NCI-H510A (cell line): ENCODE measurements around the gene SPATA3.
"Not testable (repeated sequence)": the region's sequence is repeated elsewhere in the genome, so short reads cannot be mapped to it uniquely, and the experiment has no call there.

ENCODE experiments used
- DNase-seq: peaks from one replicate; lab custom pipeline; 2025; lab: John Stamatoyannopoulos, UW

Gene SPATA3

GRCh38 chr2:230995821-230996220, at the start of gene SPATA3:
Gene SPATA3 (plus strand): TSS chr2:230996121. CDS start chr2:230996234, 113 bp downstream.
- no peak for DNase-seq

GRCh38 chr2:230946429-230947234, 49.3 kb upstream of the SPATA3 start:
- no peak for DNase-seq

GRCh38 chr2:230947235-230947576, 48.7 kb upstream of the SPATA3 start:
- no peak for DNase-seq

- DNase-seq = no peak
These were observed 48.0 kb upstream of the SPATA3 start for GRCh38 chr2:230947908-230948365.

- no peak for DNase-seq
These were observed 45.7 kb upstream of the SPATA3 start for GRCh38 chr2:230949966-230950873.

DNA sequence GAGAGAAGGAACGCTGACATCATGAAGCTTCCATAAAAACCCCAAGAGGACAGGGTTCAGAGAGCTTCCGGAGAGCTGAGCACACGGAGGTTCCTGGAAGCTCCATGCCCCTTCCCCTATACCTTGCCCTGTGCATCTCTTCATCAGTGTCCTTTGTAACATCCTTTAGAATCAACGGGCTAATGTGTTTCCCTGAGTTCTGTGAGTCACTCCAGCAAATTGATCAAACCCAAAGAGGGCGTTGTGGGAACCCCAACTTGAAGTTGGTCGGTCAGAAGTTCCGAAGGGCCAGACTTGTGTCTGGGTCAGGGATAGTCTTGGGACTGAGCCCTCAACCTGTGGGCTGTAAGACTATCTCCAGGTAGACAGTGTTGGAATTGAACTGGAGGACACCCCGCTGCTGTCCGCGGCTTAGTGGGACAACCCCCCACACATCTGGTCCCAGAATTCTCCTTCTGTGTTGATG, 45.0 kb upstream of the SPATA3 start:
- DNase-seq = no peak

DNA sequence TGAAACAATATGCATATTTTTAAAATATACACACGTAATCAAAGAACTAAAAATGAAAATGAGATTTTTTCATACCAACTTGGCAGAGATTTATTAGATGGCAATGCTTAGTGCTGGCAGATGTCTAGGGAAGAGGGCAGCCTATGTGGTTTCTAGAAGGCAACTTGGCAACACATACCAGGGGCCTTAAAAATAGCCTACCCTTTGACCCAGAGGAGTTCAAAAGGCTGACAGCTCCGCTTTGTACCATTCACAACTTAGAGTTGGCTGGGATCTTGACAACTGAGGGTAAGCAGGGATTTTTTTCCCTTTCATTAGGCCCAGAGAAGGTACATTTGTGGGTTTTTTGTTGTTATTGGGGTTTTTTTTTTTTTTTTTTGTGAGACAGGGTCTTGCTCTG, 44.5 kb upstream of the SPATA3 start:
- DNase-seq = no peak

DNA sequence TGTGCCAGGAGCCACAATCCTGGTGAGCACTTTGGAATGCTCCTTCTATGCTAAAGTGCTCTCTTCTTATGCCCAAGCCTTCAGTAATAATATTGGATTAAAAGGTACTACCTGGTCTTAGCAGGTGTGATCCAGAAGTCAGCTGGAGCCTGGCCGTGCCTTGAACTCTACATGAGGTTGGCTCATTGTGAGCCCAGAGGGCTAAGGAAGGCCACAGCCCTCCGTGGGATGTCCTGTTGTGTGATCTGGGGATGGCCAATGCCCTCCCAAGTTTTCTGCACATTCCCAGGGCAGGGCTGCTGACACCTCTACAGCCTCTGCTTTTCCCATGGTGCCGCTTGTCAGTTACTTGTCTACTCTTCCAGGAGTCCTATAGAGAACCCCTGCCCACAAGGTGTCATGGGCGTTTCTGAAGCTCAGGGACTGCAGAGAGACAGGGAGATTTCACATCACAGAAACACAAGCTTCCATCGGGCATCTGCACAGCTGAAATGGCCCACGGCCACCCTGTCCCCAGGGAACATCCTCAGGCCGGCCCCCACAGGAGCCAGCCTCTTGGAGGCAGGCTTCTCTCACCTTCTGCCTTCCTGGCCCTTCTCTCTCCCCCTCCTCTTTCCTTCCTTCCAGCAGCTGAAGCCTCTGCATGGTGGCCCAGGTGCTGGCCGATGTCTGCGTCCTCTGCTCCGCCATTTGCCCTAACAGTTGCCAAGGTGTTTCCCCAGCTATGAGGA, 43.5 kb upstream of the SPATA3 start:
- no peak for DNase-seq

- no peak for DNase-seq
These were observed 42.1 kb upstream of the SPATA3 start for GRCh38 chr2:230953845-230954244.

DNA sequence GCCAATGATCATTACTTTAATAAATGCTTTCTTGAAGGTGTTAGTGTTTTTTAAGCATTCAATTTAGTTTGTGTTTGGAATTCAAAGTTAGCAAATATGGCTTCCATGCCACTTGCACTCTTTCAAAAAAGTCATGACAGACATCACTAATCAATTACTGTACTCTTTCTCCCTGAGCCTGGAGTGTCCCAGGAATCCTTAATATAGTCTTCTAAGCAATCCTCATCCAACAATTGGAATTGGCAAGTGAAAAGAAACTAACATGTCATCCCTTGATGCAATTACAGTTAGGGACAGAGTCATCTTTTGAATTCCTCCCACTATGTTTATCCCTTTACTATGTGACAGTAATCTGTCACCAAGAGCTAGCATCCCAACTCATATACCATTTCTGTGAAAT, 41.2 kb upstream of the SPATA3 start:
- no peak for DNase-seq

- no peak for DNase-seq
These were observed 40.7 kb upstream of the SPATA3 start for GRCh38 chr2:230955163-230955737.

- DNase-seq = peak; percentile 59
These were observed 38.8 kb upstream of the SPATA3 start for GRCh38 chr2:230956827-230957755.

DNA sequence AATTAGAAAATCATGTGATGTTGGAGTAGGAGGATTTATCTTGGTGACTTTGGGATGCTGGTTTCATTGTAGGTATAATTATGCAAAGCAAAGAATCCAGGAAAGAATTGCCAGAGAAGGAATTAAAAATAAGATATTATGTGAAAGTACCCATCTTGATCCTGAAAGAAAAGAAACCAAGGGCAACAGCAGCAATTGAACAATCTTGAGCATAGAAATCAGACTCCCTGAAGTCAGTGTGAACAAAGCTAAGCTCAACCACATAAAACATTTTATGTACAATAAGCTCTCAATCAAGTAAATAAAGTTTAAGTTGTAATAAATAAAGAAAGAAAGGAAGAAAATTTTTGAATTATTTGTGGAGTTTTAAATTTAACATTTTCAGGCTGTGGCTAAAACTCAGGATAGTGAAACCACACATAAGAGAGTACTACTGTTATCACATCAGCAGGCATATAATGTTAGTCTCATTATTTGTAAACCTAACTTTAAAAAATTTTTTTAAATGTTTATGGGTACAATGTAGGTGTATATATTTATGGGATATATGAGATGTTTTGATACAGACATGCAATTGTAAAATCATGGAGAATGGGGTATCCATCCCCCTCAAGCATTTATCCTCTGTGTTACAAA, 38.0 kb upstream of the SPATA3 start:
- no peak for DNase-seq

GRCh38 chr2:230958820-230959756, 36.8 kb upstream of the SPATA3 start:
- no peak for DNase-seq

- no peak for DNase-seq
These were observed 35.9 kb upstream of the SPATA3 start for GRCh38 chr2:230960026-230960425.

DNA sequence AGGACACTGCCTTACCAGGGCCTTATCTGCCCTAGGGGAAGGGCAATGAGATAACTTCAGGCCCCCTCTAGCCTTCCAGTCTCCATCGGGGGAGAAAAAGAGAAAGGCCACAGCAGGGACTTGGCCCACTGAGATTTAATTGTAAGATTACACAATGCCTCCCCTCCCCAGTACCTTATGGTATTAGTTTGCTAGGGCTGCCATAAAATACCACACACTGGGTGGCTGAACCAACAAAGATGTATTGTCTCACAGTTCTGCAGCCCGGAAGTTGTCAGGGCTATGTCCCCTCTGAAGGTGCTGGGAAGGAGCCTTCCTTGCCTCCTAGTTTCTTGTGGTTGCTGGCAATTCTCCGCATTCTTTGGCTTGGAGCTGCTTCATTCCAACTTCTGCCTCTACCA, 34.8 kb upstream of the SPATA3 start:
- no peak for DNase-seq

- DNase-seq = no peak
These were observed 31.7 kb upstream of the SPATA3 start for GRCh38 chr2:230964136-230964730.

DNA sequence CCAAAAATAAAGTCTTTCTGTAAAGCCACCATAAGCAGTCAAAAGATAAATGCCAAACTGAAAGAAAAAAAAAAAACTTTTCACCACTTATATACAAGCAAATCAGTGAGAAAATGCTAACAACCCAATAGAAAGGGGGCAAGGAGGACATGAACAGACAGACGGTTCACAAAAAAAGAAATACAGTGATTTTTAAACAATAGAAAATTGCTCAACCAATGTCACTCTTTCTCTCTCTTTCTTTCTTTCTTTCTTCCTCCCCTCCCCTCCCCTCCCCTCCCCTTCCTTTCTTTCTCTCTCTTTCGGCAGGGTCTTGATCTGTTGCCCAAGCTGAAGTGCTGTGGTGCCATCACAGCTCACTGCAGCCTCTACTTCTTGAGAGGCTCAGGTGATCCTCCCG, 28.8 kb upstream of the SPATA3 start:
- no peak for DNase-seq

- DNase-seq = not testable (repeated sequence)
These were observed 27.6 kb upstream of the SPATA3 start for GRCh38 chr2:230968314-230968713.
